GM23338 (cell line): ENCODE results near the gene EYS.

Source experiments
- CREB1 ChIP-seq: fragments of 250-450 bp; sonication (Bioruptor Pico); IDR thresholded peaks from 2 replicates; pipeline ENCODE4 v1.5.0; 2020; ENCODE audit warnings: low read depth, mild to moderate bottlenecking, moderate library complexity
- EZH2 ChIP-seq: fragments of 200-600 bp; sonication (generic); IDR thresholded peaks from one replicate; pipeline ENCODE4 v1.8.0; 2017; ENCODE audit warnings: antibody characterized with exemption, mild to moderate bottlenecking, low read depth; ENCODE audit not compliant: unreplicated experiment
- EZH2phosphoT487 ChIP-seq: fragments of 200-600 bp; sonication (generic); IDR thresholded peaks from one replicate; pipeline ENCODE4 v1.8.1; 2018; ENCODE audit warnings: antibody characterized with exemption; ENCODE audit not compliant: unreplicated experiment
- JUNB ChIP-seq: IDR thresholded peaks from one replicate; pipeline ENCODE4 v1.6.1; 2016; ENCODE audit warnings: antibody characterized with exemption; ENCODE audit not compliant: unreplicated experiment
- NANOG ChIP-seq: IDR thresholded peaks from 2 replicates; pipeline ENCODE4 v1.6.1; 2016; ENCODE audit warnings: antibody characterized with exemption, borderline replicate concordance
- POLR2AphosphoS5 ChIP-seq: IDR thresholded peaks from 2 replicates; pipeline ENCODE4 v1.6.1; 2016; ENCODE audit warnings: antibody characterized with exemption, low read depth
- TF ChIP-seq, protein P1 (sequence below), 2 experiments: fragments of 200-600 bp in 1 of 2; sonication (generic) in 1 of 2; conservative IDR thresholded peaks; 2 replicates each; pipeline versions ENCODE4 v1.5.1 to v1.6.1; 2016 to 2017; ENCODE audit warnings: antibody characterized with exemption in 2 of 2, low read depth in 2 of 2, mild to moderate bottlenecking in 2 of 2, moderate library complexity in 1 of 2
- TF ChIP-seq, protein P2 (sequence below): IDR thresholded peaks from one replicate; pipeline ENCODE4 v1.6.1; 2018; ENCODE audit warnings: antibody characterized with exemption; ENCODE audit not compliant: unreplicated experiment

DNA sequence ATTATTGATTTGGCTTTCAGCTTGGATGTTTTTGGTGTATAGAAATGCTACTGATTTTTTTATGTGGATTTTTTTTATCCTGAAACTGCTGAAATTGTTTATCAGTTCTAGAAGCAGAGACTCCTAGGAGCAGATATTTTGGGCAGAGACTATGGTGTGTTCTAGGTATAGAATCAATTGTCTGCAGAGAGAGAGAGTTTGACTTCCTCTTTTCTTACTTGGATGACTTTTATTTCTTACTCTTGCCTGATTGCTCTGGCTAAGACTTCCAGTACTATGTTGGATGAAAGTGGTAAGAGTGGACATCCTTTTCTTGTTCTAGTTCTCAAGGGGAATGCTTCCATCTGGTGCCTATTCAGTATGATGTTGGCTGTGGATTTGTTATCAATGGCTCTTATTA lies 1700.8 kb downstream of the EYS start:
- no peak for TF ChIP-seq POLR2AphosphoS5
- TF ChIP-seq, protein P1, sequence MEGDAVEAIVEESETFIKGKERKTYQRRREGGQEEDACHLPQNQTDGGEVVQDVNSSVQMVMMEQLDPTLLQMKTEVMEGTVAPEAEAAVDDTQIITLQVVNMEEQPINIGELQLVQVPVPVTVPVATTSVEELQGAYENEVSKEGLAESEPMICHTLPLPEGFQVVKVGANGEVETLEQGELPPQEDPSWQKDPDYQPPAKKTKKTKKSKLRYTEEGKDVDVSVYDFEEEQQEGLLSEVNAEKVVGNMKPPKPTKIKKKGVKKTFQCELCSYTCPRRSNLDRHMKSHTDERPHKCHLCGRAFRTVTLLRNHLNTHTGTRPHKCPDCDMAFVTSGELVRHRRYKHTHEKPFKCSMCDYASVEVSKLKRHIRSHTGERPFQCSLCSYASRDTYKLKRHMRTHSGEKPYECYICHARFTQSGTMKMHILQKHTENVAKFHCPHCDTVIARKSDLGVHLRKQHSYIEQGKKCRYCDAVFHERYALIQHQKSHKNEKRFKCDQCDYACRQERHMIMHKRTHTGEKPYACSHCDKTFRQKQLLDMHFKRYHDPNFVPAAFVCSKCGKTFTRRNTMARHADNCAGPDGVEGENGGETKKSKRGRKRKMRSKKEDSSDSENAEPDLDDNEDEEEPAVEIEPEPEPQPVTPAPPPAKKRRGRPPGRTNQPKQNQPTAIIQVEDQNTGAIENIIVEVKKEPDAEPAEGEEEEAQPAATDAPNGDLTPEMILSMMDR (conservative IDR thresholded peaks at IDR 0.05; ENCODE audit: low read depth in 2 of 2), result no peak
- TF ChIP-seq, protein P2, sequence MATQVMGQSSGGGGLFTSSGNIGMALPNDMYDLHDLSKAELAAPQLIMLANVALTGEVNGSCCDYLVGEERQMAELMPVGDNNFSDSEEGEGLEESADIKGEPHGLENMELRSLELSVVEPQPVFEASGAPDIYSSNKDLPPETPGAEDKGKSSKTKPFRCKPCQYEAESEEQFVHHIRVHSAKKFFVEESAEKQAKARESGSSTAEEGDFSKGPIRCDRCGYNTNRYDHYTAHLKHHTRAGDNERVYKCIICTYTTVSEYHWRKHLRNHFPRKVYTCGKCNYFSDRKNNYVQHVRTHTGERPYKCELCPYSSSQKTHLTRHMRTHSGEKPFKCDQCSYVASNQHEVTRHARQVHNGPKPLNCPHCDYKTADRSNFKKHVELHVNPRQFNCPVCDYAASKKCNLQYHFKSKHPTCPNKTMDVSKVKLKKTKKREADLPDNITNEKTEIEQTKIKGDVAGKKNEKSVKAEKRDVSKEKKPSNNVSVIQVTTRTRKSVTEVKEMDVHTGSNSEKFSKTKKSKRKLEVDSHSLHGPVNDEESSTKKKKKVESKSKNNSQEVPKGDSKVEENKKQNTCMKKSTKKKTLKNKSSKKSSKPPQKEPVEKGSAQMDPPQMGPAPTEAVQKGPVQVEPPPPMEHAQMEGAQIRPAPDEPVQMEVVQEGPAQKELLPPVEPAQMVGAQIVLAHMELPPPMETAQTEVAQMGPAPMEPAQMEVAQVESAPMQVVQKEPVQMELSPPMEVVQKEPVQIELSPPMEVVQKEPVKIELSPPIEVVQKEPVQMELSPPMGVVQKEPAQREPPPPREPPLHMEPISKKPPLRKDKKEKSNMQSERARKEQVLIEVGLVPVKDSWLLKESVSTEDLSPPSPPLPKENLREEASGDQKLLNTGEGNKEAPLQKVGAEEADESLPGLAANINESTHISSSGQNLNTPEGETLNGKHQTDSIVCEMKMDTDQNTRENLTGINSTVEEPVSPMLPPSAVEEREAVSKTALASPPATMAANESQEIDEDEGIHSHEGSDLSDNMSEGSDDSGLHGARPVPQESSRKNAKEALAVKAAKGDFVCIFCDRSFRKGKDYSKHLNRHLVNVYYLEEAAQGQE, result no peak
- no peak for TF ChIP-seq EZH2
- TF ChIP-seq JUNB, result no peak
- no peak for TF ChIP-seq CREB1 (CRISPR knock-in tag)
- no peak for TF ChIP-seq NANOG
- no peak for TF ChIP-seq EZH2phosphoT487
